Right lobe of liver (tissue), 4 donors: ENCODE results near the gene CCDC92.

ENCODE experiments used
- CTCF ChIP-seq, 4 donors: fragments of 200-600 bp in 3 of 4; fragments of 450-650 bp in 1 of 4; IDR thresholded peaks; one replicate each; pipeline versions ENCODE4 v1.5.1 to v1.8.0; 2016 to 2022; ENCODE audit warnings: antibody characterized with exemption in 4 of 4, mild to moderate bottlenecking in 2 of 4
- POLR2A ChIP-seq: fragments of 450-650 bp; IDR thresholded peaks from one replicate; pipeline ENCODE4 v1.6.1; 2017; ENCODE audit warnings: antibody characterized with exemption, mild to moderate bottlenecking
- donor health status: DM: no; HTN: no; CAD: no.
- donor health status: DM: no; HTN: no; CAD: no.
- donor health status: DM: no; HTN: yes; CAD: no.

GRCh38 chr12:123946152-123946515, 26.5 kb downstream of the CCDC92 start:
- TF ChIP-seq POLR2A: no peak
- no peak for TF ChIP-seq CTCF (IDR thresholded peaks at IDR 0.05)
